Trophoblast cell (in vitro differentiated cells and primary cell): ENCODE data around the gene CADPS.

Source experiments
- DNase-seq, 2 donors: peaks; one replicate each; pipeline ENCODE4 v3.0.0-alpha.2; 2016
- H2AFZ ChIP-seq: 2 replicates; pipeline ENCODE4 v1.6.1; 2013; ENCODE audit warnings: low read length, moderate library complexity, mild to moderate bottlenecking; ENCODE audit not compliant: insufficient read depth, poor library complexity
- H2AK5ac ChIP-seq: 2 replicates; pipeline ENCODE4 v1.6.1; 2013; ENCODE audit warnings: mild to moderate bottlenecking, low read length
- H2BK120ac ChIP-seq: 2 replicates; pipeline ENCODE4 v1.6.1; 2013; ENCODE audit warnings: low read length, mild to moderate bottlenecking, moderate library complexity; ENCODE audit not compliant: insufficient read depth, poor library complexity
- H2BK12ac ChIP-seq: 2 replicates; pipeline ENCODE4 v1.6.1; 2013; ENCODE audit warnings: mild to moderate bottlenecking, low read length, moderate library complexity
- H2BK5ac ChIP-seq: 2 replicates; pipeline ENCODE4 v1.6.1; 2013; ENCODE audit warnings: low read length, low read depth, moderate library complexity, mild to moderate bottlenecking; ENCODE audit not compliant: poor library complexity
- H3K14ac ChIP-seq: 2 replicates; pipeline ENCODE4 v1.6.1; 2013; ENCODE audit warnings: mild to moderate bottlenecking, low read length
- H3K18ac ChIP-seq: 2 replicates; pipeline ENCODE4 v1.6.1; 2013; ENCODE audit warnings: mild to moderate bottlenecking, low read length
- H3K23ac ChIP-seq: 2 replicates; pipeline ENCODE4 v1.6.1; 2013; ENCODE audit warnings: low read length
- H3K27ac ChIP-seq: 2 replicates; pipeline ENCODE4 v1.5.1; 2013; ENCODE audit warnings: low read depth, mild to moderate bottlenecking, inconsistent platforms, low read length, moderate library complexity
- H3K27me3 ChIP-seq: 2 replicates; pipeline ENCODE4 v1.6.1; 2013; ENCODE audit warnings: inconsistent platforms, mild to moderate bottlenecking, low read length, moderate library complexity; ENCODE audit not compliant: insufficient read depth
- H3K36me3 ChIP-seq, 2 experiments: 1 replicate in 1 of 2; 2 replicates in 1 of 2; pipeline ENCODE4 v1.6.1; 2013; ENCODE audit warnings: low read length in 2 of 2, mild to moderate bottlenecking in 2 of 2, moderate library complexity in 1 of 2; ENCODE audit not compliant: insufficient read depth in 2 of 2, control insufficient read depth in 1 of 2
- H3K4ac ChIP-seq: 2 replicates; pipeline ENCODE4 v1.6.1; 2013; ENCODE audit warnings: low read depth, mild to moderate bottlenecking, low read length, moderate library complexity
- H3K4me1 ChIP-seq, 2 experiments: 1 replicate in 1 of 2; 2 replicates in 1 of 2; pipeline ENCODE4 v1.6.1; 2013; ENCODE audit warnings: low read length in 2 of 2, mild to moderate bottlenecking in 2 of 2, moderate library complexity in 1 of 2; ENCODE audit not compliant: insufficient read depth in 2 of 2, control insufficient read depth in 1 of 2
- H3K4me2 ChIP-seq: 2 replicates; pipeline ENCODE4 v1.6.1; 2013; ENCODE audit warnings: inconsistent platforms, mild to moderate bottlenecking, low read length, moderate library complexity
- H3K4me3 ChIP-seq: 2 replicates; pipeline ENCODE4 v1.5.1; 2013; ENCODE audit warnings: mild to moderate bottlenecking, low read depth, low read length, inconsistent platforms
- H3K79me1 ChIP-seq: one replicate; pipeline ENCODE4 v1.6.1; 2013; ENCODE audit warnings: low read length
- H3K79me2 ChIP-seq: 2 replicates; pipeline ENCODE4 v1.6.1; 2013; ENCODE audit warnings: low read length, mild to moderate bottlenecking; ENCODE audit not compliant: control insufficient read depth, insufficient read depth, poor library complexity
- H3K9ac ChIP-seq: 2 replicates; pipeline ENCODE4 v1.6.1; 2013; ENCODE audit warnings: mild to moderate bottlenecking, low read length
- H3K9me3 ChIP-seq: 2 replicates; pipeline ENCODE4 v1.6.1; 2013; ENCODE audit warnings: low read depth, mild to moderate bottlenecking, control low read depth, inconsistent platforms, low read length; ENCODE audit not compliant: insufficient read depth
- H4K12ac ChIP-seq: 2 replicates; pipeline ENCODE4 v1.6.1; 2013; ENCODE audit warnings: low read depth, mild to moderate bottlenecking, low read length, moderate library complexity
- H4K8ac ChIP-seq: 2 replicates; pipeline ENCODE4 v1.6.1; 2013; ENCODE audit warnings: low read depth, mild to moderate bottlenecking, low read length, moderate library complexity
- H4K91ac ChIP-seq: one replicate; pipeline ENCODE4 v1.6.1; 2013; ENCODE audit warnings: low read depth, mild to moderate bottlenecking, low read length, moderate library complexity
- WGBS: extraction: QIAGEN DNeasy Blood & Tissue Kit; methylation state at CpG from one replicate; pipeline ENCODE4 v1.1.7; 2013; ENCODE audit warnings: missing lambda C conversion rate; ENCODE audit not compliant: insufficient read length, insufficient coverage; ENCODE audit errors: extremely low coverage; 5-methylcytosine and 5-hydroxymethylcytosine counted together

CADPS gene

DNA sequence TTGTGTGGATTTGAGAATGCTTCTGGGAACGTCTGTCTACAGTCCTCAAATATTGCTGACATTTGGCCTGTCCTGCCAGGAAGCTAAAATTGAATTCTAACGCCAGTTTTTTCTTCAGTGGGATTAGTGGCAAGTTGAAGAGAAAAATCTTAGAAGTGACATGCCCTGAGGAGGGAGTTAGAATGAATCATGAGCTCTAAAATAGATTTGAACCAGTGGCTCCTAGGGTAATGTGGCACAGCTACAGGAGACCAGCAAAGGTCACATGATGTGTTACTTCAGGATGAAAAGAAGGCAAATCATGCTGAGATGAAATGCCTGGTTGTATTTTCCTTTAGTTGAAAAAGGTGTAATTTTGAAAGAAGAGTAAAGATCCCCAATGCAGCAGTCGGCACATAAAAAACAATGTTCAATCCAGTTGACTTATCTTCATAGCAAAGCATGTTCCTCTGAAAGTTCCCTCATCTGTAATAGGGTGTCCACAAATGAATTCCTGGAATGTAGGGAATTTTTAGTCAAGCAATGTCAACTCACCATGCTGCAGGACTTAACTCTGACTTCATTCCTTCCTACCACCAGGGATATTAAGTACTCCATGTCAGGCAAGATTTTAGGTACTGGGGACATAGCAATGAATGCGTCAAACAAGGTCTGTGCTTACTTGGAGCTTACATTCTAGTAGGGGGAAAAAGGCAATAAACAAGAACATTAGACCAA, 171.6 kb downstream of the CADPS start:
- Histone ChIP-seq H2BK120ac (no peak overlapping the region), H2BK5ac (no peak overlapping the region), H2BK12ac (no peak overlapping the region), H2AK5ac (no peak overlapping the region), H3K18ac (no peak overlapping the region), H3K14ac (no peak overlapping the region), H4K91ac (no peak overlapping the region), H3K27ac (no peak overlapping the region), H3K4ac (no peak overlapping the region), H3K4me1 (no peaks in the 10 kb centered on the region), H3K27me3 (no peaks in the 10 kb centered on the region), H3K23ac (no peak overlapping the region), H3K79me2 (no peaks in the 10 kb centered on the region), H4K8ac (no peak overlapping the region), H3K9ac (no peak overlapping the region), H2AFZ (no peak overlapping the region), H3K36me3 (no peaks in the 10 kb centered on the region), H3K79me1 (no peaks in the 10 kb centered on the region), H3K4me2 (no peak overlapping the region), H3K9me3 (no peaks in the 10 kb centered on the region), H3K4me3 (no peak overlapping the region), H4K12ac (no peak overlapping the region)
- no peak for DNase-seq
- WGBS = no CpG with 5 or more reads among the region's 4 CpGs

DNA sequence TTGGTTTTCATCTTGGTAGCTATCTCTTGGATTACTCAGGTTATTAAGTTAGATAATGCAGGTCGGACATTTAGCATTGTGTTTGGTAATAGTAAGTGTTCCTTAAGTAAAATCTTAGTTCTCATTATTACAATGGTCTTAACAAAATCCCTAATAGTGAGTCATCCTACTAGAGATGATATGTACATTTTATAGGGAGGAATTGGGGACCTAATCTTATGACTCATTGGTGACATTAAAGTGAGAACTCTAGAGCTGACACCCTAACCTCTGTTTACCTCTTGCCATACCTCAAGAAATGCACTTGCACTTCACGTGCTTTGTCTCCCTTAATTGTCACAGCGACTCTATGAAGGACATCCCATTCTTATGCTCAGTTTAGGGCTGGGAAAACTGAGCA, 174.9 kb downstream of the CADPS start:
- no peak for DNase-seq
- Histone ChIP-seq H2BK120ac (no peak overlapping the region), H3K18ac (no peak overlapping the region), H3K4ac (no peak overlapping the region), H3K27ac (no peak overlapping the region), H3K9me3 (peaks cover 2% of the 10 kb centered on the region), H4K8ac (no peak overlapping the region), H3K4me1 (no peaks in the 10 kb centered on the region), H3K79me1 (no peaks in the 10 kb centered on the region), H3K36me3 (no peaks in the 10 kb centered on the region), H2AK5ac (no peak overlapping the region), H4K12ac (no peak overlapping the region), H3K14ac (no peak overlapping the region), H3K4me3 (no peak overlapping the region), H4K91ac (no peak overlapping the region), H2BK12ac (no peak overlapping the region), H2AFZ (no peak overlapping the region), H3K27me3 (no peaks in the 10 kb centered on the region), H3K23ac (no peak overlapping the region), H3K79me2 (no peaks in the 10 kb centered on the region), H3K4me2 (no peak overlapping the region), H3K9ac (no peak overlapping the region), H2BK5ac (no peak overlapping the region)
- WGBS = no CpG with 5 or more reads among the region's 3 CpGs

DNA sequence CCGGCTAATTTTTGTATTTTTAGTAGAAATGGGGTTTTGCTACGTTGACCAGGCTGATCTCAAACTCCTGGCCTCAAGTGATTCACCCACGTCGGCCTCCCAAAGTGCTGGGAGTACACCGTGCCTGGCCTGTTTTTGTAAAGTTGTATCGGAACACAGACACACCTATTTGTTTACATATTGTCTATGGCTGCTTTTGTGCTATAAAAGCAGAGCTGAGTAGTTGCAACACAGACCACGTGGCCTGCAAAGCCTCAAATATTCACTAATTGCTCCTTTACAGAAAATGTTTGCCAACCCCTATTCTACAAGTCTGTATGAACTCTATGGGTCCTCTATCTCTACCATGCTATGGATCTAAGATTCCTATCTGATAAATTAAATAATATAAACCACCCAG, 175.5 kb downstream of the CADPS start:
- no CpG with 5 or more reads among the region's 7 CpGs for WGBS
- Histone ChIP-seq H3K4me1 (no peaks in the 10 kb centered on the region), H3K36me3 (no peaks in the 10 kb centered on the region), H3K14ac (no peak overlapping the region), H2BK12ac (no peak overlapping the region), H3K4ac (no peak overlapping the region), H3K9ac (no peak overlapping the region), H3K9me3 (peaks cover 2% of the 10 kb centered on the region), H2BK5ac (no peak overlapping the region), H2AK5ac (no peak overlapping the region), H4K91ac (no peak overlapping the region), H3K4me3 (no peak overlapping the region), H3K79me2 (no peaks in the 10 kb centered on the region), H3K4me2 (no peak overlapping the region), H3K18ac (no peak overlapping the region), H4K12ac (no peak overlapping the region), H3K23ac (no peak overlapping the region), H2BK120ac (no peak overlapping the region), H4K8ac (no peak overlapping the region), H3K27me3 (no peaks in the 10 kb centered on the region), H3K27ac (no peak overlapping the region), H3K79me1 (no peaks in the 10 kb centered on the region), H2AFZ (no peak overlapping the region)
- DNase-seq = no peak

DNA sequence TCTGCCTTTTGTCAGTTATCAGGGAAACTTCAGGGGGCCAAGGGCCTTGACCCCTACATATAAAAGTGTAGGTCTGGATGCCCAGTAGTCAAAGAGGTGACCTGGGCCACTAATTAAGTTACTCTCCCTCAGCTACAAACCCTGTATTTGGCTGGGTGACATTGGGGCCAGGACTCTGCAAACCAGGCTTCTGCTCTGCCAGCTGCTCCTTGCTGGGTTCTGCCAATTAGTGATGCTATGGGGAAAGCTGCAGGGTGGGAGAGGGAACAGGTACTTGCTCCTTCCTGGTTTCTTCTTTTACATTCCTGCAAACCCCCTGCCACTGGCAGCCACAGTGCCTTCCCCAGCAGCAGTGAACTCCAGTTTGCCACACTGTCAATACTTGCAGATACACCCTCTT, 179.2 kb downstream of the CADPS start:
- H2AFZ ChIP-seq = no peak overlapping the region
- H3K79me1 ChIP-seq = no peaks in the 10 kb centered on the region
- H3K9ac ChIP-seq = no peak overlapping the region
- peaks cover 2% of the 10 kb centered on the region for H3K9me3 ChIP-seq
- H3K14ac ChIP-seq = no peak overlapping the region
- H3K23ac ChIP-seq = no peak overlapping the region
- H3K18ac ChIP-seq = no peak overlapping the region
- H4K8ac ChIP-seq = no peak overlapping the region
- H3K4ac ChIP-seq = no peak overlapping the region
- H3K27me3 ChIP-seq = no peaks in the 10 kb centered on the region
- no peak overlapping the region for H2BK12ac ChIP-seq
- H3K79me2 ChIP-seq = no peaks in the 10 kb centered on the region
- H4K91ac ChIP-seq = no peak overlapping the region
- no peak overlapping the region for H3K4me2 ChIP-seq
- no peak overlapping the region for H2BK120ac ChIP-seq
- H4K12ac ChIP-seq = no peak overlapping the region
- H2AK5ac ChIP-seq = no peak overlapping the region
- DNase-seq = no peak
- no peak overlapping the region for H2BK5ac ChIP-seq
- H3K4me3 ChIP-seq = no peak overlapping the region
- H3K4me1 ChIP-seq = no peaks in the 10 kb centered on the region
- H3K27ac ChIP-seq = no peak overlapping the region
- H3K36me3 ChIP-seq = no peaks in the 10 kb centered on the region
